ENCODE data around the gene VEZT.
"Not testable (repeated sequence)": the region's sequence is repeated elsewhere in the genome, so short reads cannot be mapped to it uniquely, and the experiment has no call there.

The VEZT gene

DNA sequence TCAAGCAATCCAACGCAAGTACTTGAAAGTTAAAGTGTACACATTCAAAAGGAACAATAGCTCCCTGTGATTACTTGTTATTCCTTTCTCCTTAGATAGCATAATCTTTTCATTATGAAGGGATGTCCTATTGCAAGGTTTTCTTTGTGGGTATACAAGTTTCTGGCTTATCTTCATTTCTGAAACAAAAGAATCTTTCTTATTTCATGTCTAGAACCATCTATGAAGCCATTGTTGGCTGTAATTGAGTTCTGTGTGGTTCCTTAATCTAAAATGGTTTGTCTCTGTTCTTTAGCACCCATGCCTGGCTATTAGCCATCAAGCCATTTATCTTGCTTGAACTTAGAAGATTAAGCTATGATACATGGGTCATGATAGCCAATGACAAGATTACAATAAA is 95.0 kb downstream of the VEZT start:
- DNase-seq (ENCODE audit: insufficient read length) (no peak), FAIRE-seq (no peak)
- TF ChIP-seq TAF1 (IDR thresholded peaks at IDR 0.05; ENCODE audit: borderline replicate concordance, low read depth, low read length) (no peak), POLR2A (IDR thresholded peaks at IDR 0.05; ENCODE audit: low read depth, low read length) (no peak), POLR2AphosphoS5 (IDR thresholded peaks at IDR 0.05; ENCODE audit: low read depth, low read length) (no peak)

- not testable (repeated sequence) for DNase-seq (ENCODE audit: insufficient read length); FAIRE-seq
Measured at GRCh38 chr12:95314756-95315155, 97.1 kb downstream of the VEZT start.

DNA sequence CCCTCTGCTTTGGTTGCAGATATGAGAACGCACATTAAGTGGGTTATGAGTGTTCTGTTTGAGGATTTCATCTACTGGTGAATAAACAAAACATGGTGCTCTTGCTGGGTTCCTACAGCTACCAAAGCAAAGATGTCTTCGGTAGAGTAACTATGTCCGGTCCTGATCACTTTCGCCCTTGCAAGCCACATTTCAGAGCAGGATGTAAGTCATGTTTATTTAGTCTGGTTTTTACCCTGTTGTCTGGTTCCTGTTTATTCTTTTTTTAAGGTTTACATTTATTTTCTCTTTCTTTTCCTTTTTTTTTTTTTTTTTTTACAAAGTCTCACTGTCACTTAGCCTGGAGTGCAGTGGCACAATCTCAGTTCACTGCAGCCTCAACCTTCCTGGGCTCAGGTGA is 99.2 kb downstream of the VEZT start:
- DNase-seq (ENCODE audit: insufficient read length) (no peak), FAIRE-seq (no peak)
- no peak for TF ChIP-seq POLR2AphosphoS5 (IDR thresholded peaks at IDR 0.05; ENCODE audit: low read depth, low read length)

DNA sequence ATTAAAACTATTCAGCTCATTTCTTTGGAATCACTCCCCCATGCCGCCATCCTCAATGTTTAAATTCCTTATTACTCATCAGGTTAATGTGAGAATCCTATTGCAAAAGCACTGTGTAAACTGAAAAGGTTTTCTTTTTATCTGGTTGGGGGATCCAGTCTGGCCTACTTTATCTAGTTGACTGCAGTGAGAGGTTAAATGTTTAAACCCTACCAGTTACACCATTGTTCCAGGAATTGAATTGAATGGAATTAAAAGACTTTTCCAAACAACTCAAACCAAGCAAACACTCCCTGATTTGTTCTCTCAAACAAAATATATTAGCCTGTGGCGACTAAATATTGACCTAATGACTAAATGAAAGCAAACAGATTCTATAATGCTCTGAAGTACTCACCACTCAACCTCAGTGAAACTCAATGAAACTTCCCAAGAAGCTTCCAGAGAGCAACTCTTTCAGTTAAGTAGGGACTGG is 100.5 kb downstream of the VEZT start:
- TF ChIP-seq TAF1 (IDR thresholded peaks at IDR 0.05; ENCODE audit: borderline replicate concordance, low read depth, low read length) (no peak), POLR2AphosphoS5 (IDR thresholded peaks at IDR 0.05; ENCODE audit: low read depth, low read length) (no peak), POLR2A (IDR thresholded peaks at IDR 0.05; ENCODE audit: low read depth, low read length) (no peak)
- FAIRE-seq (no peak), DNase-seq (ENCODE audit: insufficient read length) (no peak)

- DNase-seq (ENCODE audit: insufficient read length) (no peak), FAIRE-seq (no peak)
- TF ChIP-seq TAF1 (IDR thresholded peaks at IDR 0.05; ENCODE audit: borderline replicate concordance, low read depth, low read length) (no peak), POLR2A (IDR thresholded peaks at IDR 0.05; ENCODE audit: low read depth, low read length) (no peak), POLR2AphosphoS5 (IDR thresholded peaks at IDR 0.05; ENCODE audit: low read depth, low read length) (no peak)
Measured at GRCh38 chr12:95319694-95320331, 102.2 kb downstream of the VEZT start.

- no peak for TF ChIP-seq TAF1 (IDR thresholded peaks at IDR 0.05; ENCODE audit: borderline replicate concordance, low read depth, low read length)
- no peak for TF ChIP-seq POLR2A (IDR thresholded peaks at IDR 0.05; ENCODE audit: low read depth, low read length)
- TF ChIP-seq POLR2AphosphoS5 (IDR thresholded peaks at IDR 0.05; ENCODE audit: low read depth, low read length): no peak
- FAIRE-seq: no peak
- no peak for DNase-seq (ENCODE audit: insufficient read length)
Measured at GRCh38 chr12:95321516-95322246, 104.1 kb downstream of the VEZT start.

GRCh38 chr12:95322326-95322725 is 104.7 kb downstream of the VEZT start:
- DNase-seq (ENCODE audit: insufficient read length) (no peak), FAIRE-seq (no peak)
- TF ChIP-seq TAF1 (IDR thresholded peaks at IDR 0.05; ENCODE audit: borderline replicate concordance, low read depth, low read length) (no peak), POLR2A (IDR thresholded peaks at IDR 0.05; ENCODE audit: low read depth, low read length) (no peak), POLR2AphosphoS5 (IDR thresholded peaks at IDR 0.05; ENCODE audit: low read depth, low read length) (no peak)

DNA sequence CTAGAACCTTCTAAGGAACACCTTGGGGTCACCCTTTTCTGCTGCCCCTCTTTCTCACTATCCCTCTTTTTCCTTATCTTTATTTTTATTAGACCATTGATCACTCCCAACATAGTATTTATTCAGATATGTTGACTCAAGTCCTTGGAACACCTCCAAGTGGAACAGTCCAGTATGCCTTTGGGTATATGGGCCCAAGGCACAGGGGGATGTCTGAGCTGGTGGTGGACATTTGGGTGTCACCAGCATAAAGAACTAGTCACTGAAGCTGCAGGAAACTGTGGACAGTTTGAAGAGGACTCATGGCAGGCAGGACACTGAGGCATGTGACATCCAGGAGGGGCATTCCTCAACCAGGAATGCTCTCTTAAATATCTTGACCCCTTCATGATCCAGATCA is 105.6 kb downstream of the VEZT start:
- no peak for TF ChIP-seq POLR2A (IDR thresholded peaks at IDR 0.05; ENCODE audit: low read depth, low read length)
- TF ChIP-seq POLR2AphosphoS5 (IDR thresholded peaks at IDR 0.05; ENCODE audit: low read depth, low read length): no peak
- no peak for TF ChIP-seq TAF1 (IDR thresholded peaks at IDR 0.05; ENCODE audit: borderline replicate concordance, low read depth, low read length)
- DNase-seq (ENCODE audit: insufficient read length) (no peak), FAIRE-seq (no peak)

DNA sequence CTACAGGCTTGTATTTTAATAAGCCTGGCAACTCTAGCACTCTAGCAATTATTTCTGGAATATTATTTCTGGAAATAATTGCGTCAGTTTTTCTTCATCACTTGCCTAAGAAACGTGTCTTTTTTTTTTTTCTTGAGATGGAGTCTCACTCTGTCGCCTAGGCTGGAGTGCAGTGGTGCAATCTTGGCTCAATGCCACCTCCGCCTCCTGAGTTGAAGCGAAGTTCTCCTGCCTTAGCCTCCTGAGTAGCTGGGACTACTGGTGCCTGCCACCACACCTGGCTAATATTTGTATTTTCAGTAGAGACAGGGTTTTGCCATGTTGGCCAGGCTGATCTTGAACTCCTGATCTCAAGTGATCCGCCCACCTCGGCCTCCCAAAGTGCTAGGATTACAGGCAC is 106.6 kb downstream of the VEZT start:
- not testable (repeated sequence) for DNase-seq (ENCODE audit: insufficient read length); FAIRE-seq

DNA sequence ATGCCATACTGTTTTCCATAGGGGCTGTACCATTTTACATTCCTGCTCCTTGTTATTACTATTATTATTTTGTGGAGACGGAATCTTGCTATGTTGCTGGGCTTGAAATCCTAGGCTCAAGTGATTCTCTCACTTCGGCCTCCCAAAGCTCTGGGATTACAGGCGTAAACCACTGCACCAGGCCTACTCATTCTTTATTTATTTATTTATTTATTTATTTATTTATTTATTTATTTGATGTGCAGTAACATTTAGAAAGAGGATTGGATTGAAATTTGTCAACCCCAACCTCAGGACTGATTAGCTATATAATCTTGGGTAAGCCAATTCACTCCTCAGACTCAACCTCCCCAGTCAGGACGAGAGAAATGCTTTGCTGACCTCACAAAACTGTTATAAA is 107.9 kb downstream of the VEZT start:
- no peak for FAIRE-seq
- DNase-seq (ENCODE audit: insufficient read length): no peak

DNA sequence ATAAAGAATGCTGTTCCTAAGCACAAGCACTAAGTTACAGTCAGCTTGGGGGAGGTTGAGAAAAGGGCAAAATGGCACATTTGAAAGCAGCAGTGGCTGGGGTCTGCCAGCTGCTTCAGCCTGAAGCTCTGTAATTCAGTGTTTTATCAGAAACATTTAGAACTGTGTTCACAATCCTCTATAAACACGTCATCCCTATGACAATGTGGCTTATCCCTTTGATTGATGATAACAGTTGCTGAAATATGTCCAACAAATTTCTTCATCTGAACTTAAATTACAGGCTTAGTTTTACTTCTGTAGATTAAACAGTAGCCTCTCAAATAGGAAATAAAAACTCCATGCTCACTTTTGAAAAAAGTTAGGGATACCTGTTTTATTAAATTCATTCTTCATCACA is 108.8 kb downstream of the VEZT start:
- FAIRE-seq: no peak
- no peak for TF ChIP-seq TAF1 (IDR thresholded peaks at IDR 0.05; ENCODE audit: borderline replicate concordance, low read depth, low read length)
- TF ChIP-seq POLR2AphosphoS5 (IDR thresholded peaks at IDR 0.05; ENCODE audit: low read depth, low read length): no peak
- TF ChIP-seq POLR2A (IDR thresholded peaks at IDR 0.05; ENCODE audit: low read depth, low read length): no peak
- DNase-seq (ENCODE audit: insufficient read length): no peak

More for the DNA sequence above, 107.9 kb downstream of the VEZT start:
- TF ChIP-seq POLR2AphosphoS5 (IDR thresholded peaks at IDR 0.05; ENCODE audit: low read depth, low read length) (no peak), POLR2A (IDR thresholded peaks at IDR 0.05; ENCODE audit: low read depth, low read length) (no peak), TAF1 (IDR thresholded peaks at IDR 0.05; ENCODE audit: borderline replicate concordance, low read depth, low read length) (no peak)

- DNase-seq (ENCODE audit: insufficient read length): no peak
- no peak for FAIRE-seq
- TF ChIP-seq POLR2AphosphoS5 (IDR thresholded peaks at IDR 0.05; ENCODE audit: low read depth, low read length): no peak
- TF ChIP-seq TAF1 (IDR thresholded peaks at IDR 0.05; ENCODE audit: borderline replicate concordance, low read depth, low read length): no peak
- TF ChIP-seq POLR2A (IDR thresholded peaks at IDR 0.05; ENCODE audit: low read depth, low read length): no peak
Measured at GRCh38 chr12:95326855-95327254, 109.2 kb downstream of the VEZT start.

Measured in GM12892 (cell line).